Osteoblast (primary cell): ENCODE results near the gene TLNRD1. TPM values are rescaled to one million over a fixed set of nuclear protein-coding genes. Genes with fewer than 3 reads are reported as not detected.
"Not testable (repeated sequence)": the region's sequence is repeated elsewhere in the genome, so short reads cannot be mapped to it uniquely, and the experiment has no call there.

Experiments used
- DNase-seq: peaks from one replicate; pipeline ENCODE4 v3.0.0; 2011; ENCODE audit warnings: low spot score, mixed read lengths; ENCODE audit not compliant: insufficient read length; ENCODE audit errors: missing footprints
- H2AFZ ChIP-seq: 2 replicates; pipeline ENCODE4 v1.6.0; 2011; ENCODE audit warnings: mild to moderate bottlenecking, low read length
- H3K27ac ChIP-seq: 2 replicates; pipeline ENCODE4 v1.5.1; 2011; ENCODE audit warnings: mild to moderate bottlenecking, low read depth, low read length, moderate library complexity
- H3K27me3 ChIP-seq: 2 replicates; pipeline ENCODE4 v1.6.0; 2012; ENCODE audit warnings: mild to moderate bottlenecking, control low read depth, inconsistent platforms, low read length, moderate library complexity; ENCODE audit not compliant: insufficient read depth
- H3K36me3 ChIP-seq: 2 replicates; pipeline ENCODE4 v1.5.1; 2011; ENCODE audit warnings: mild to moderate bottlenecking, low read length, control low read depth, moderate library complexity; ENCODE audit not compliant: insufficient read depth
- H3K4me1 ChIP-seq: 2 replicates; pipeline ENCODE4 v1.5.1; 2011; ENCODE audit warnings: mild to moderate bottlenecking, low read length, control low read depth, moderate library complexity; ENCODE audit not compliant: insufficient read depth
- H3K4me2 ChIP-seq: 2 replicates; pipeline ENCODE4 v1.6.0; 2011; ENCODE audit warnings: mild to moderate bottlenecking, low read length; ENCODE audit not compliant: insufficient read depth
- H3K4me3 ChIP-seq: fragments of 200-600 bp; sonication (generic); 3 replicates; pipeline ENCODE4 v1.5.1; 2012; ENCODE audit warnings: mild to moderate bottlenecking, low read length, inconsistent platforms; ENCODE audit not compliant: insufficient read depth
- H3K79me2 ChIP-seq: 2 replicates; pipeline ENCODE4 v1.6.0; 2012; ENCODE audit warnings: mild to moderate bottlenecking, low read length, control low read depth, inconsistent platforms; ENCODE audit not compliant: insufficient read depth
- H3K9me3 ChIP-seq: 2 replicates; pipeline ENCODE4 v1.5.1; 2011; ENCODE audit warnings: low read depth, low read length, control low read depth
- H4K20me1 ChIP-seq: 2 replicates; pipeline ENCODE4 v1.6.0; 2012; ENCODE audit warnings: mild to moderate bottlenecking, low read length, control low read depth; ENCODE audit not compliant: insufficient read depth
- CTCF ChIP-seq: IDR thresholded peaks from 2 replicates; pipeline ENCODE4 v1.5.1; 2011; ENCODE audit warnings: mild to moderate bottlenecking, low read depth, low read length, moderate library complexity; ENCODE audit errors: extremely low read depth
- total RNA-seq: library from RNA; depleted of rRNA; stranded (reverse); fragments of >200 nt; gene quantifications from 2 replicates; pipeline ENCODE4 v1.2.3, GENCODE V29; 2012

Gene TLNRD1
- total RNA-seq, 1 donor: 7.6 TPM

GRCh38 chr15:80953953-80954778 lies 46.6 kb upstream of the TLNRD1 start:
- peak; percentile 29 for DNase-seq
- H3K79me2 ChIP-seq: no peaks in the 10 kb centered on the region

GRCh38 chr15:80955571-80956452 lies 44.9 kb upstream of the TLNRD1 start:
- not testable (repeated sequence) for H3K27me3 ChIP-seq, H3K79me2 ChIP-seq, H3K9me3 ChIP-seq, H3K4me3 ChIP-seq, H2AFZ ChIP-seq, DNase-seq
- Histone ChIP-seq H4K20me1 (peaks cover 17% of the 10 kb centered on the region), H3K36me3 (peaks cover 11% of the 10 kb centered on the region), H3K27ac (peak overlapping the region; percentile 42), H3K4me1 (peaks cover 13% of the 10 kb centered on the region), H3K4me2 (peak overlapping the region; percentile 10)

More at GRCh38 chr15:80953953-80954778, 46.6 kb upstream of the TLNRD1 start:
- H4K20me1 ChIP-seq: peaks cover 26% of the 10 kb centered on the region
- TF ChIP-seq CTCF: no peak
- peaks cover 13% of the 10 kb centered on the region for H3K4me1 ChIP-seq
- no peak overlapping the region for H3K4me2 ChIP-seq
- H3K27ac ChIP-seq: no peak overlapping the region
- peaks cover 27% of the 10 kb centered on the region for H3K36me3 ChIP-seq
- no peaks in the 10 kb centered on the region for H3K9me3 ChIP-seq
- no peak overlapping the region for H3K4me3 ChIP-seq
- H2AFZ ChIP-seq: no peak overlapping the region
- no peaks in the 10 kb centered on the region for H3K27me3 ChIP-seq

GRCh38 chr15:80957556-80957955 lies 43.2 kb upstream of the TLNRD1 start:
- no peak for DNase-seq

GRCh38 chr15:80957976-80958375 lies 42.7 kb upstream of the TLNRD1 start:
- Histone ChIP-seq H3K4me3 (no peak overlapping the region), H3K27me3 (no peaks in the 10 kb centered on the region), H2AFZ (no peak overlapping the region), H3K36me3 (no peaks in the 10 kb centered on the region), H3K27ac (no peak overlapping the region), H3K79me2 (no peaks in the 10 kb centered on the region), H4K20me1 (peaks cover 3% of the 10 kb centered on the region), H3K4me1 (peaks cover 13% of the 10 kb centered on the region), H3K4me2 (no peak overlapping the region), H3K9me3 (no peaks in the 10 kb centered on the region)
- no peak for TF ChIP-seq CTCF
- no peak for DNase-seq

More at GRCh38 chr15:80957556-80957955, 43.2 kb upstream of the TLNRD1 start:
- peaks cover 6% of the 10 kb centered on the region for H4K20me1 ChIP-seq
- H3K4me1 ChIP-seq: peaks cover 13% of the 10 kb centered on the region
- H3K9me3 ChIP-seq: no peaks in the 10 kb centered on the region
- H3K27me3 ChIP-seq: no peaks in the 10 kb centered on the region
- H3K4me2 ChIP-seq: no peak overlapping the region
- H3K27ac ChIP-seq: peak overlapping the region; percentile 40
- H3K79me2 ChIP-seq: no peaks in the 10 kb centered on the region
- H2AFZ ChIP-seq: no peak overlapping the region
- no peak overlapping the region for H3K4me3 ChIP-seq
- no peaks in the 10 kb centered on the region for H3K36me3 ChIP-seq
- no peak for TF ChIP-seq CTCF
